GM12872 (cell line): ENCODE data around the gene KRT6A.

Experiments used
- TF ChIP-seq, protein P1 (sequence below): IDR thresholded peaks from 3 replicates; pipeline ENCODE4 v1.5.1; 2011; ENCODE audit warnings: low read depth, mild to moderate bottlenecking, low read length, moderate library complexity; ENCODE audit not compliant: insufficient read depth

The KRT6A gene

GRCh38 chr12:52486166-52487105 lies 6.6 kb downstream of the KRT6A start:
- TF ChIP-seq, protein P1, sequence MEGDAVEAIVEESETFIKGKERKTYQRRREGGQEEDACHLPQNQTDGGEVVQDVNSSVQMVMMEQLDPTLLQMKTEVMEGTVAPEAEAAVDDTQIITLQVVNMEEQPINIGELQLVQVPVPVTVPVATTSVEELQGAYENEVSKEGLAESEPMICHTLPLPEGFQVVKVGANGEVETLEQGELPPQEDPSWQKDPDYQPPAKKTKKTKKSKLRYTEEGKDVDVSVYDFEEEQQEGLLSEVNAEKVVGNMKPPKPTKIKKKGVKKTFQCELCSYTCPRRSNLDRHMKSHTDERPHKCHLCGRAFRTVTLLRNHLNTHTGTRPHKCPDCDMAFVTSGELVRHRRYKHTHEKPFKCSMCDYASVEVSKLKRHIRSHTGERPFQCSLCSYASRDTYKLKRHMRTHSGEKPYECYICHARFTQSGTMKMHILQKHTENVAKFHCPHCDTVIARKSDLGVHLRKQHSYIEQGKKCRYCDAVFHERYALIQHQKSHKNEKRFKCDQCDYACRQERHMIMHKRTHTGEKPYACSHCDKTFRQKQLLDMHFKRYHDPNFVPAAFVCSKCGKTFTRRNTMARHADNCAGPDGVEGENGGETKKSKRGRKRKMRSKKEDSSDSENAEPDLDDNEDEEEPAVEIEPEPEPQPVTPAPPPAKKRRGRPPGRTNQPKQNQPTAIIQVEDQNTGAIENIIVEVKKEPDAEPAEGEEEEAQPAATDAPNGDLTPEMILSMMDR = no peak

GRCh38 chr12:52480073-52480472 lies 13.0 kb downstream of the KRT6A start:
- TF ChIP-seq, protein P1 = no peak

GRCh38 chr12:52477651-52478050 lies 15.4 kb downstream of the KRT6A start:
- TF ChIP-seq, protein P1 = no peak

DNA sequence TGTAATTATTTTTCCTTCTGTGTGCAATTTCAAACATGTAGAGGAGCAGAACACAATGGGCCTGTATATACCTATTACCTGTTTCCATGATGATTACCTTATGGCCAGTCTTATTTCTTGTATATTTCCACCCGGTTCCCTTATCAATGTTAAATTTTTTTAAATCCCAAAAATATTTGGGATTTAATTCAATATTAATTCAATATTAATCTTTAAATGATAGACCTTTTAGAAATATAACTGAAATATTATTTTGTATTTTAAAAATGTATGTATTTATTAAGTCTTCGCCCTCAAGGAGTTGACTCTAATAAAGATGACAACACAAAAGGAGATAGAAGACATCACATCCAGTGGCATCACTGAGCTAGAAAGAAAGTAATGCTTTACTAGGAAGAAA lies 18.8 kb downstream of the KRT6A start:
- TF ChIP-seq, protein P1 = no peak

GRCh38 chr12:52473768-52474167 lies 19.3 kb downstream of the KRT6A start, which contains the start of gene KRT6C:
Gene KRT6C, minus strand, starts transcription at chr12:52473805. Its CDS starts 68 bp downstream, at chr12:52473737.
- TF ChIP-seq, protein P1 = no peak

GRCh38 chr12:52469853-52470252 lies 23.2 kb downstream of the KRT6A start:
- TF ChIP-seq, protein P1 = no peak

DNA sequence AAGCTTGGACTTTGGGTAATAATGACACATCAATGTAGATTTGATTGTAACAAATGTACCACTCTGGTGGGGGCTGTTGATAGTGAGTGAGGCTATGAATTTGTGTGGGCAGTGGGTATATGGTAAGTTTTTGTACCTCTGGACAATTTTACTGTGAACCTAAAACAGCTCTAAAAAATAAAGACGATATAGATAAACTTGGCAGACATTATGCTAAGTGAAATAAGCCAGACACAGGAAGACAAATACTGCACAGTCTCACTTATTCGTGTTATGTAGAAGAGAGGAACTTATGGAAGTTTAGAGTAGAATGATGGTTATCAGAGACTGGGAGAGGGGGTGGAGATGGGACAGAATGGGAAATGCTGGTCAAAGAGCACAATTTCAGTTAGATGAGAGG lies 28.2 kb downstream of the KRT6A start:
- TF ChIP-seq, protein P1 = no peak
